22Rv1 (cell line): ENCODE results near the gene AFAP1L2.

ENCODE experiments used
- CTCF ChIP-seq: fragments of 450-650 bp; IDR thresholded peaks from 2 replicates; pipeline ENCODE4 v1.5.1; 2017; ENCODE audit warnings: mild to moderate bottlenecking
- ZFX ChIP-seq: fragments of 450-650 bp; IDR thresholded peaks from 2 replicates; pipeline ENCODE4 v1.6.1; 2017; ENCODE audit warnings: antibody characterized with exemption, borderline replicate concordance

GRCh38 chr10:114319406-114320248 lies 84.7 kb downstream of the AFAP1L2 start:
- TF ChIP-seq CTCF (no peak), ZFX (no peak)
